ENCODE measurements around the gene ZNF362.

ZNF362 gene

GRCh38 chr1:33244143-33244808 lies 12.0 kb upstream of the ZNF362 start:
- DNase-seq (ENCODE audit: insufficient read length, low spot score) (no peak), FAIRE-seq (no peak)

DNA sequence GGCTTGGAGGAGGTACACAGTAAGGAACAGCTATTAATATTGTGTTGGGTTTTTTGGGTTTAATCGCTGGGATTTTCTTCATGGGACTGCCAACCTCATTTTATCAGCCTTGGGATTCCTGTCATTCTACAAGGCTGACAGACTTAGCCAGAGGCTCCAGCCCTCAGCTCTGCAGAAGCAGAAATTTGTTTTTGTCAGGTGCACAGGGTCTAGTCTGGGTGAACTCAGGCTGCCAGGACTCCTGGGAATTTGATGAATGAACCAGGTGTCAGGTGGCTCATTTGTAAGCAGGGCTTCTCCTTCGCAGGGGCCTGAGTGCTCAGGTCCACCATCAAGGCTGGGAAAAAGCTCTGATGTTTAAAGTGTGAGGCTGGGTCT lies 11.5 kb upstream of the ZNF362 start:
- FAIRE-seq (no peak), DNase-seq (ENCODE audit: insufficient read length, low spot score) (no peak)

GRCh38 chr1:33246171-33246570 lies 10.1 kb upstream of the ZNF362 start:
- DNase-seq (ENCODE audit: insufficient read length, low spot score) = no peak
- no peak for FAIRE-seq

DNA sequence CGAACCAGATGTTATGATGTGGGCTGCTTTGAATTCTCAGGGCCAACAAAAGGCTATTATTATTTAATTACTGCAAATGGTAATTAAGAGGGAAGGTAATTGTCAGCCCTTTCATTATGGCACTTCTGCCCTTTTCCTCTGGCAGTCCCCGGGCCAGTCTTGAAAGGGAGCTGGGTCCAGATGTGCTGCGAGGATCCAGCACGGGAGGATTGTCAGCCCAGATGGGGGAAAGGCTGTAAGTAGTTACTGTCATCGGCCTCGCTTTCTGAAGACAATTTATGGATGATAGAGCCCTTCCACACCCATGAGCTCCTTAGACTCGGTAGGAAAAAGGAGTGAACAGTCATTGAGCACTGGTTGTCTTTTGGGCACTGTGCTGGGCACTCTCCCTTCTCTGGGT lies 8.7 kb upstream of the ZNF362 start:
- FAIRE-seq (no peak), DNase-seq (ENCODE audit: insufficient read length, low spot score) (no peak)

DNA sequence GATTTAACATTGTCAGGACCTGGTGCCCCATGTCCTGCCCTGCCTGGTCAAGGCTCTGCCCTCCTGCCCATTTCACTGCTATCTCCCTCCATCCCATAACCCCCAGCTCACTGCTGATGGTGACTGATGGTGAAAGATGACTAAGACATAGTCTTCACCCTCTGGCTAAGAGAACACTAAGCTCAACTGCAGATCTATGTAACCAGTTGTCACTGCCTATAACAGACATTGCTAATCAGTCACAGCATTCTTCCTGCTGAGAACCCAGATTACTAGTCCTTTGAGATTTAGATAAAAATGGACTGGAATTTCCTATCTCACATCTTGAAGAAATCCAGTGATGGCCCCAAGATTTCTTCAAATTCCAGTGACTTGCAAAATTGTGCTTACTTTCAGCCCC lies 8.0 kb upstream of the ZNF362 start:
- FAIRE-seq (no peak), DNase-seq (ENCODE audit: insufficient read length, low spot score) (no peak)

GRCh38 chr1:33249422-33249821 lies 6.9 kb upstream of the ZNF362 start:
- FAIRE-seq = no peak

DNA sequence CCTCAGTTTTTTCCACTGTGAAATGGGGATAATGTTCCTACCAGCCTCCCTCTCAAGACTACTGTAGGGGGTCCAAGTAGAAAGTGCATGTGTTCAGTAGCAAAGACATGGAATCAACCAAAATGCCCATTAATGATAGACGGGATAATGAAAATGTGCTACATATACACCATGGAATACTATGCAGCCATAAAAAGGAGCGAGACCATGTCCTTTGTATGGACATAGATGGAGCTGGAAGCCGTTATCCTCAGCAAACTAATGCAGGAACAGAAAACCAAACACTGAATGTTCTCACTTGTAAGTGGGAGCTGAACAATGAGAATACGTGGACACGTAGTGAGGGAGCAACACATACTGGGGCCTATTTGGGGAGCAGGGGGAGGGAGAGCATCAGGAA lies 6.1 kb upstream of the ZNF362 start:
- FAIRE-seq = no peak

More at GRCh38 chr1:33249422-33249821, 6.9 kb upstream of the ZNF362 start:
- DNase-seq (ENCODE audit: insufficient read length, low spot score) = no peak

GRCh38 chr1:33250724-33251123 lies 5.6 kb upstream of the ZNF362 start:
- DNase-seq (ENCODE audit: insufficient read length, low spot score) = no peak
- FAIRE-seq = no peak

More for the DNA sequence above, 6.1 kb upstream of the ZNF362 start:
- DNase-seq (ENCODE audit: insufficient read length, low spot score) = no peak

GRCh38 chr1:33254491-33254890 lies 1.8 kb upstream of the ZNF362 start:
- FAIRE-seq (no peak), DNase-seq (ENCODE audit: insufficient read length, low spot score) (no peak)

GRCh38 chr1:33255347-33256220 lies 708 bp upstream of the ZNF362 start:
- DNase-seq (ENCODE audit: insufficient read length, low spot score) (peak; percentile 39), FAIRE-seq (no peak)

- FAIRE-seq (no peak), DNase-seq (ENCODE audit: insufficient read length, low spot score) (no peak)
Measured at GRCh38 chr1:33256221-33256470, 146 bp upstream of the ZNF362 start.

- DNase-seq (ENCODE audit: insufficient read length, low spot score) (no peak), FAIRE-seq (no peak)
Measured at GRCh38 chr1:33257207-33257771, 997 bp downstream of the ZNF362 start.

DNA sequence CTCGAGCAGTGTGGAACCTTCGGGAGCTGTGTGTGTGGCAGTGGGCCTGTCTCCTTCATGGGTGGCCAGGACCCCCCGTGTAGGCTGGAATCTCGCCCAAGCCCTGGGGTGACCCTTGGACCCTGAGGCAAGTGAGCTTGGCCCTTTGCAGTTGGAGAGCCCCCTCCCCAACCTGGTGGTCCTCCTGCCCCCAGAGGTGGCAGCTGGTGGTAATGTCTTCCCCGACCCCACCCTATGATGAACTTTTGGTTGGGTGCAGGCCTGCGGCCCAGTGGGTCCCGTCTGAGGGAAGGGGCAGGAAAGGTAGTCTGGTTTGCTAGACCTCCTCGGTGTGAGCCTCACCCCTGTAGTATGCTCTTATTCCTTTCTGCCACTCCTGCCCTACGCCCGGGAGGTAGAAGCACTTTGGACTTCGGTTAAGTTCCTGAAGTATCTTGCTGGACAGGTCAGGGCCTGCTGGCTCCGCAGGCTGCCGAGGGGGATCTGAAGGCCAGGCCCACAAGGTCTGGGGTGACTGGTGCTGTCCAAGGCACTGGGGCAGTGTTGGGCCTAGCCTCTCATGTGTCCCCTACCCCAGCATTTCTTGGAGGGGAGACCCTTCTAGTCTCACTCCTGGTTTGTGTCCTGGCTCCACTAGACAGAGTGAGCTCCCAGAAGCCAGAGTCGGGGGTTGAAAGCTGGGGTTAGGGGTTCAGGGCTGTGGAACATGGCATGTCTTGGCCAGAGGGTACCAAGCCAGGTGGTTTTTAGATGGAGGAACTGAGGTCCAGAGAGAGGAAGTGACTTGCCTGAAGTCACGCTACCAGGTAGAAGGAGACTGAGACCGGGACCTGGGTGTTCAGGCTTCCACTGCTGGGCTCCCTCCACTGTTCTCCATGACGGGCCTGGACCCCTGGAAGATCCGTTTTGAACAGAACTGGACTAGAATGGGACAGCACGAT lies 1.8 kb downstream of the ZNF362 start:
- FAIRE-seq (no peak), DNase-seq (ENCODE audit: insufficient read length, low spot score) (no peak)

DNA sequence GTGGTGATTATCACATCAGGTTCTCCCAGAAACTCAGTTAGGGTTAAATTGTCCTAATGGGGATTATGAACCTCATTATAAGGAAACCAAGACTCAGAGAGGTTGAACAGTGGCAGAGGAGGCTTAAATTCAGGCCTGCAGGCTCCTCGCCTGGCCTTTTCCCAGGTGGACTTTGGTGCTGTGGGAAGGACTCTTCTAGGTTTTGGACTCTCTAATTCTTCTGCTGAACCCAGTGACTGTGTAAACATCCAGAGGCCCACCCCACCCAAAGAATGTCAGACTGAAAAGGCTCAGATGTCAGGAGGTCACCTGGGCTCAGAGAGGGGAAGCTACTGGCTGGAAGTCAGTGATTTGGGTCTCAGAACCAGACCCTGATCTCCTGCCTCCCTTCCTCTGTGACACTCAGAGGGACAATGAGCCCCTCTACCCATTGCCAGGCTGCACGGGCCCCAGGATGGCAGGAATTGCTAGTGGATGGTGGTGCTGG lies 2.5 kb downstream of the ZNF362 start:
- FAIRE-seq (no peak), DNase-seq (ENCODE audit: insufficient read length, low spot score) (no peak)

GRCh38 chr1:33259879-33260278 lies 3.6 kb downstream of the ZNF362 start:
- FAIRE-seq (no peak), DNase-seq (ENCODE audit: insufficient read length, low spot score) (no peak)

GRCh38 chr1:33260439-33260838 lies 4.1 kb downstream of the ZNF362 start:
- DNase-seq (ENCODE audit: insufficient read length, low spot score) (no peak), FAIRE-seq (no peak)

DNA sequence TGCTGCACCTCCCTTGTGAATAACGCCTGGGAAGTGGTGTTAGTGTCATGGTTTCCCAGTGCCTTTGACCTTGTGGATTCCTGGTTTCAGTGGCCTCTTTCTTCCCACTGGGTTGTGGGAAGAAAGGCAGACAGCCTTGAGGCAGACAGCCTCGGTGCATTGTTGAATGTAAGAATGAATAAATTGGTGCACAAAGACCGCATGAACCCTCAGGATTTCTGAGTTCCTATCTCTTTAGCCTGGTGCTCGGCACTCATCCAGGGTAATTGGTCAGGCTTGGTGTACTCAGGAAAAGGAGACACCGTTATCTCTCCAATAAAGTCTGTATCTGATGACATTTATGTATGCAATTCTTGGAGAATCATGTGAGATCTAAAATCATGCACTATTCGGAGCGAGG lies 5.1 kb downstream of the ZNF362 start:
- no peak for DNase-seq (ENCODE audit: insufficient read length, low spot score)
- no peak for FAIRE-seq

DNA sequence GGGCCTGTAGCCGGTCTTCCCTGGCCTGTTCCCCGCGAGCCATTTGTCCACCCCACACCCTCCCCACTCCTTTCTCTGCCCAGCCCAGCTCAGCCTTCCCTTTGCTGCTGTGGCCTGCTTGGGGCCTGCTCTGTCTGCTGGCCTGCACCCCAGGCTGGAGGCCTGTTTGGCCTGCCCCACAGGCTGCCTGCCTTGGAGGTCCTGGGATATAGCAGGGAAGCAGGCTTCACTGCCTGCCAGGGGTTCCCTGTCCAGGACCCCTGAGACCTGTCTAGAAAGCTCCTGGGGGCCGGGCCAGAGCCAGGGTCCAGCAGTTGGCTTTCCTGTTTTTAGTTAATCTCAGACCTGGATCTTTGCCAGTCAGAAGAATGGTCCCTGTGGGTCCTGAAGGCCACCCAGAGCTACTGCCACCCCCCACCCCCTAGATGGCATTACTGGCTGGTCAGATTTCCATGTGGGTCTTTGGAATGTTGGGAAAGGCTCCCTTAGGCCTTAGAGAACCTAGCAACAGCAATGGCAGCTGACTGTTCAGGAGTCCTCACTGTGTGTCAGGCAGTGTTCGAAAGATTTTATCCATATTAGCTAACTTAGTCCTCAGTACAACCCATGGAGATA lies 7.7 kb downstream of the ZNF362 start:
- no peak for FAIRE-seq
- DNase-seq (ENCODE audit: insufficient read length, low spot score) = no peak

DNA sequence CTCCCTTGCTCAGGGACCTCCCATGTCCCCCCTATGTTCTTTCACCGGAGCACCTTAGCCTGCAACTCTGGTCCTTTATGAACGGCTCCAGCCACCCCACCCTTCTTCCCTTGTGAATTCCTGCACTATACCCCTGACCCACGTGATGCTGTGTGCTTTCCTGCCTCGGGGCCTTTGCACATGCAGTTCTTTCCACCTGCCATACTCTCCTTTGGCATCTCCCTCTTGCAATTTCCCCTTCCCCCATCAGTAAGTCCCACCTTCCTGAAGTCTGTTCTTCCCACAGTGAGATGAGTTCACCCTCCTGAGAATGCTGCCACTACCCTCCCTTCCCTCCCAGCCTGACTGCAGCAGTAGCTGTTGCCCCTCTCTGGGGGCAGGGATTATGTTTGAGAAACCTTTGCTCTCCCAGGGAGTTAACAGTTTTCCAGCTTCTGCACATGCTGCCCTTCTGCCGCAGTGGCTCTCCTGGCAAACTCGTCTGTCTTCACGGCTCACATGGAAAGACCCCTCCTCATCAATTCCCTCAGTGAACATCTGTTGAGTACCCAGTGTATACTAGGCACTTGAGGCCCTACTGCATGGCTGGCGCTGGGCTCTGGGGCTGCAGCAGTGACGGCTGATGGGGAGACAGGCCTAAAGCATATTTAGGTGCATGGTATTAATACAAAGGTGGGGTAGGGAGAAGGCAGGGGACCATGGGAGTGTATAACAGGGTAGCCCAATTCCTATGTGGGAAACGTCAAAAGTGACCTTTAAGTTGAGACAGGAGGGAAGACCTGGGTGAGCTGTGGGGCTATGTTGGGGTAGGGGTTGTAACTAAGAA lies 9.7 kb downstream of the ZNF362 start:
- FAIRE-seq (no peak), DNase-seq (ENCODE audit: insufficient read length, low spot score) (no peak)

DNA sequence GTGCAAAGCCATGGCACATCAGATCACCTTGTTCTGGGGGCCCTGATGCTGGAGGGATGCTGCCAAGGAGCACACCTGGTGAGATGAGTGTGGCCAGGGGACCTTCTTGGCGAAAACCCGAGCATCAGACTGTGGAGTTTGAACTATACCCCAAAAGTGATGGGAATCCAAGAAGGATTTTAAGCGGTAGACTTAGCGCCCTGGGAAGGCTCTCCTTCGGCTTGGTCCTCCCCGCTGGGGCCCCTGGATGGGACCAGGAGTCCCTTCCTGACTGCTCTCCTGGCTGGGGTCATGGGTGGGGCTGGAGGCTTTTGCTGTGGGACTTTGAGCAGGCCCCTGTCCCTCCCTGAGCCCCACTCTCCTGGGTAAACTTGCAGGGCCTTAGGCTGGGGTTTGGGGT lies 10.5 kb downstream of the ZNF362 start:
- FAIRE-seq (no peak), DNase-seq (ENCODE audit: insufficient read length, low spot score) (no peak)
